Brain pericyte (primary cell): Measurements from ENCODE around the gene ATP9A.

Experiments
- DNase-seq: peaks from one replicate; pipeline ENCODE4 v3.0.0-alpha.2; 2012; ENCODE audit warnings: low read depth, low spot score

The ATP9A gene

DNA sequence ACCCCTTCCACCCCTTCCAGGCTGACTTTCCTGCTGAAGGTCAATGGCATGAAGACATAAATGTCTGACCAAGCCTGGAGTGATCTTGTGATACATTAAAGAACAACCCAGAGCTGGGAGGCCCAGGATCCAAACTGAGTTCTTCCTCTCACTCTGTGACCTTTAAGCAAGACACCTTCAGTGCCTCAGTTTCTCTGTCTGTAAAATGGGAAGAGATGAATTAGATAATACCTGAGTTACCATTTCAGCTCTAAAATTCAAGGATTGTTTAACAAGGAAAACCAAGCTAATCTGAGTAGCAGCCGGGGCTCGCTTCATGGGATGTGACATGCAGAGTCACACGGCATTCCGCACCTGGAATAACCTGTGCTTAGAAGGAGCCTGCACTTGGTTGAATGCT lies 218.7 kb downstream of the ATP9A start:
- no peak for DNase-seq

DNA sequence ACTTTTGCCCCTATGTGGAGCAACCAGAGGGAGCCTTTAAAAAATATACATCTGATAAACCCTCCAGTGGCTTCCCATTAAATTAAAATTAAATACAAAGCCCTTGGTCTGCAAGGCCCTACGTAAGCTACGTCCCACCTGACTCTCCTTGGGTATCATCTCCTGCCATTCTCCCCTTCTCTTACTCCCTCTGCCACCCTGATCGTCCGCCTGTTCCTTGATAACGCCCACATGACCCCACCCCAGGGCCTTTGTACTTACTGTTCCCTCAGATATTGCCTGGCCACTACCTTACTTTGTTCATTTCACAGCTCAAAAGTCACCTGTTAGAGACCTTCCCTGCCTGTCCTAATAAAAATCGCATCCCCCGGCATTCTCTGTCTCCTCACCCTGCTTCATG lies 220.2 kb downstream of the ATP9A start:
- DNase-seq, result no peak
